ENCODE data around the gene CCNL1.

CCNL1 gene

DNA sequence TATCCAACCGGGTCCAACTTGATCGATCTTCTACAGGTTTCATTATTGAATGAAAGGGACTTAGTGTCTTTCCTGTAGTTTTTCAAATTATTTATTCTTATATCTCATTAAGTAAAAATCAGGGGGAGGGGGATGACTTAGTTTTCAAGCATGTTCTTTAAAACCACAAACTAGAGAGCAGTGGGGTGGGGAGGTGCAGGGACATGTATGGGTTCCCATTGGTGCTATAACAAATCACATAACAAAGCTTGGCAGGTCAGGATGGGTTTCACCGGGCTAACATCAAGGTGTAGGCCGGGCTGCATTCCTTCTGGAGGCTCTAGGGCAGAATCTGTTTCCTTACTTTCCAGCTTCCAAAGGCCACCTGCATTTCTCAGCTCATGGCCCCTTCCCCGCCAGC lies 32.7 kb downstream of the CCNL1 start:
- TF ChIP-seq, protein P1, sequence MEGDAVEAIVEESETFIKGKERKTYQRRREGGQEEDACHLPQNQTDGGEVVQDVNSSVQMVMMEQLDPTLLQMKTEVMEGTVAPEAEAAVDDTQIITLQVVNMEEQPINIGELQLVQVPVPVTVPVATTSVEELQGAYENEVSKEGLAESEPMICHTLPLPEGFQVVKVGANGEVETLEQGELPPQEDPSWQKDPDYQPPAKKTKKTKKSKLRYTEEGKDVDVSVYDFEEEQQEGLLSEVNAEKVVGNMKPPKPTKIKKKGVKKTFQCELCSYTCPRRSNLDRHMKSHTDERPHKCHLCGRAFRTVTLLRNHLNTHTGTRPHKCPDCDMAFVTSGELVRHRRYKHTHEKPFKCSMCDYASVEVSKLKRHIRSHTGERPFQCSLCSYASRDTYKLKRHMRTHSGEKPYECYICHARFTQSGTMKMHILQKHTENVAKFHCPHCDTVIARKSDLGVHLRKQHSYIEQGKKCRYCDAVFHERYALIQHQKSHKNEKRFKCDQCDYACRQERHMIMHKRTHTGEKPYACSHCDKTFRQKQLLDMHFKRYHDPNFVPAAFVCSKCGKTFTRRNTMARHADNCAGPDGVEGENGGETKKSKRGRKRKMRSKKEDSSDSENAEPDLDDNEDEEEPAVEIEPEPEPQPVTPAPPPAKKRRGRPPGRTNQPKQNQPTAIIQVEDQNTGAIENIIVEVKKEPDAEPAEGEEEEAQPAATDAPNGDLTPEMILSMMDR (IDR thresholded peaks at IDR 0.05; ENCODE audit: low read depth, low read length) = no peak
- H3K4me3 ChIP-seq (ENCODE audit: low read depth, low read length) = no peak overlapping the region

DNA sequence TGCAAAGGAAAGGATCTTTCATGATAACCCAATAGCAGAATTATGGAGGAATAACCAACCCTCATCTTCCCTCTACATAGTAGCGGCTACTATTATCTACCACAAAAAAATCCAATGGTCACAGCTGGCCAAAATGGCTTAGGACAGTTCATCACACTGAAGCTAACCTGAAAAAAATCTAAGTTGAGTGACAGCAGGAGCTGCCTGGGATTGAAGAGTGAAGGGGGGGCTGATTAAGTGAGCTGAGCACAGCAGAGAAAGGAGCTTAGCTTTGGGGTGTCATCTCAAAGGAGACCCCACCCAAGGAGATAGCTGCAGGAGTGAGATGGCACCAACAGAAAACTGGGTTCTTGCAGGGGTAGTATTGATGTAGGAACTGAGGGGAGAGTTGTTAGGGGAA lies 33.6 kb downstream of the CCNL1 start:
- H3K4me3 ChIP-seq (ENCODE audit: low read depth, low read length) = no peak overlapping the region
- TF ChIP-seq, protein P1 (IDR thresholded peaks at IDR 0.05; ENCODE audit: low read depth, low read length) = no peak

DNA sequence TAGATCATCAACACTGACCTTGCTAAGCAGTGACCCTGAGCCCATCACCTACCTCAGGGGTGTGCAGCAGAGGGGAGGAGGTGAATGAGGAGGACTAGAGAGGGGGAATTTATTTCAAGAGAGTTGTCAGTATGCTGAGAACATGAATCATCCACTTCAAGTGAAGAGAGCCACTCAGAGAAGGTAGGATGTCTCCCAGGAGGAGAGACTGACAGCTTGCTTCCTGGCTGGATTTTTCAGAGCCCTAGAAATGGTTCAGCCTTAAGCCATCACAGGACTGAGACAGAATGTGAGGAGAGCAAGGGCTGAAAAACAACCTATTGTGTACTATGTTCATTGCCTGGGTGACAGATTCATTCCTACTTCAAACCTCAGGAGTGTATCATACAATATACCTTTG lies 34.8 kb downstream of the CCNL1 start:
- no peak overlapping the region for H3K4me3 ChIP-seq (ENCODE audit: low read depth, low read length)
- TF ChIP-seq, protein P1 (IDR thresholded peaks at IDR 0.05; ENCODE audit: low read depth, low read length) = no peak

DNA sequence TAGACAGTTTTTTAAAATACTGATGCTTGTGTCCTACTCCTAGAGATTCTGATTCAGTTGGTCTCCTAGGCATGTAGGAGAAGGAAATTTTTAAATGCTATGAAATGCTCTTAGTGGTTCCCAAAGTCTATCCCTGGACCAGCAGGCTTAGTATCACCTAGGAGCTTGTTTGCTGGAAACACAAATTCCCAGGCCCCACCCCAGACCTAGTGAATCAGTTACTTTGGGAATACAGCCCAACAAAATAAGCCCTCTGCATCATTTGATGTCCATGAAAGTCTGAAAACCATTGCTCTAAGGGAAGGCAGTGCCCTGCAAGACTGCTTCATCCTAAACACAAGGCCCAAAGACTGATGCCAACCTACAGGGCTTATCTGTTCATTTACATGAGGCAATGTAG lies 36.3 kb downstream of the CCNL1 start:
- TF ChIP-seq, protein P1 (IDR thresholded peaks at IDR 0.05; ENCODE audit: low read depth, low read length) = no peak
- no peak overlapping the region for H3K4me3 ChIP-seq (ENCODE audit: low read depth, low read length)

DNA sequence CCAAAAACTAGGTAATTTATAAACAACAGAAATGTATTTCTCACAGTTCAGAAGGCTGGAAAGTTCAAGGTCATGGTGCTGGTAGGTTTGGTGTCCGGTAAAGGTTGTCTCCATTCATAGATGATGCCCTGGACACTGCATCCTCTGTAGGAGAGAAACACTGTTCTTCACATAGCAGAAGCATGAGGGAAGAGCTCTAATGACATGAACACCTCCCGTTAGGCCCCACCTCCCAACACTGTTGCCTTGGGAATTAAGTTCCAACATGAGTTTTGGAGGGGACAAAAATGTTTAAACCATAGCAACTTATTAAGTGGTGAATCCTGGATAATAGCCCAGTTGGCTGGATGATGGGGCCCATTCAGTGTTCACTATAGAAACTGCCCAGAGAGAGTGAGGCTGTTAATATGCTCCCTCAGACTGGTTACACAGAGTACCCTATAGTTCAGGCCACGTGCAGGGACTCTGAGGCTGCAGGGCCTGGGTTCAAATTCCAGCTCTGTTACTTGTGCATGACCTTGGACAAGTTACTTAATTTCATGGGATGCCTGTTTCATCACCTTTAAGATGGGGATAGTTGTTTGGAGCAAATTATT lies 37.0 kb downstream of the CCNL1 start:
- TF ChIP-seq, protein P1 (IDR thresholded peaks at IDR 0.05; ENCODE audit: low read depth, low read length) = no peak

DNA sequence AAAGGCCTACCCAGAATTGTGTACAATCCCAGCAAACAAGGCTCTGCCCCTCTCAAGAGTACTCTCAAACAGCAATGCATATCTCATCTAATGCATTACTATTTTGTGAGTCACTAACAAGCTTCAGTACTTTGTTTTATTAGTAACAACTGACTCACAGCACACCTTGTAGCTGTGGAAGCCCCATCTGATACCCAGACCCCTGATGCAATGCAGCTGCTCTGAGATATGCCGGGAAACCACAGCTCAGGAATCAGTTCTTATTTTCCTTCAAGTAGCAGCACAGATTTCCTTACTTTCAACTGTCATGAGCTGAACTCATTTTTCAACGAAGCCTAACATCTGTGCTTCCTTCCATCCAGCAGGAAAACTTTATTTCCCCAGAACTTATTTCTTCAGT lies 37.8 kb downstream of the CCNL1 start:
- H3K4me3 ChIP-seq (ENCODE audit: low read depth, low read length) = no peak overlapping the region
- TF ChIP-seq, protein P1 (IDR thresholded peaks at IDR 0.05; ENCODE audit: low read depth, low read length) = no peak

More for the DNA sequence above, 37.0 kb downstream of the CCNL1 start:
- no peak overlapping the region for H3K4me3 ChIP-seq (ENCODE audit: low read depth, low read length)

DNA sequence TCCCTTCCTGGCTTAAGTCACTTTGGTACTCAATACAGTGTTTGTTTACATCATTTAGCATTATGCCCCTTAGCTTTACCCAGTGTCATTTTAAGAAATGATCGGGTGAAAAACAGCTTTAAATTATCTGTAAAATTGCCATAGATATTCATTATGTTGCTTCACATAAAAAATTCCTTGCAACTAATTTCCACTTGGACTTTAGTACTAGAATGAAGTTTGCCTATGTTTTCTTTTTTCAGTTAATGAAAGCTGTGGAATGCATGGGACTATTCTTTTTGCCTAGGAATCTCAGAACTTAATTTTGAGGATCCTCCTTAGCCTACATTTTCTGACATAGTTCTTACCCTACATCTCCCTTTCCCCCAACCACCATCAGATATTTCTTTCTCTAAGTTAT lies 38.4 kb downstream of the CCNL1 start:
- no peak overlapping the region for H3K4me3 ChIP-seq (ENCODE audit: low read depth, low read length)
- TF ChIP-seq, protein P1 (IDR thresholded peaks at IDR 0.05; ENCODE audit: low read depth, low read length) = no peak

All from WI38 (cell line).